DND-41 (cell line): ENCODE data around the gene SULF2.
"Not testable (repeated sequence)": the region's sequence is repeated elsewhere in the genome, so short reads cannot be mapped to it uniquely, and the experiment has no call there.

Experiments used
- ATAC-seq: fragments of 200-7000 bp; cut with Tn5 transposase; 3 replicates; pipeline ENCODE4 v1.9.1; 2021; ENCODE audit warnings: low read depth; ENCODE audit not compliant: insufficient read depth
- DNase-seq: peaks from one replicate; pipeline ENCODE4 v3.0.0-alpha.2; 2020
- H2AFZ ChIP-seq: 2 replicates; pipeline ENCODE4 v1.6.0; 2012; ENCODE audit warnings: low read depth, low read length
- H3K27ac ChIP-seq: 2 replicates; pipeline ENCODE4 v1.5.1; 2012; ENCODE audit warnings: low read length, inconsistent platforms
- H3K27me3 ChIP-seq: fragments of 200-600 bp; sonication (generic); 2 replicates; pipeline ENCODE4 v1.6.0; 2012; ENCODE audit warnings: low read length, mild to moderate bottlenecking, inconsistent platforms; ENCODE audit not compliant: insufficient read depth, poor library complexity
- H3K36me3 ChIP-seq: 2 replicates; pipeline ENCODE4 v1.5.1; 2012; ENCODE audit warnings: low read length, inconsistent platforms; ENCODE audit not compliant: insufficient read depth
- H3K4me1 ChIP-seq: 2 replicates; pipeline ENCODE4 v1.5.1; 2012; ENCODE audit warnings: mild to moderate bottlenecking, low read length; ENCODE audit not compliant: insufficient read depth
- H3K4me2 ChIP-seq: 2 replicates; pipeline ENCODE4 v1.6.0; 2012; ENCODE audit warnings: mild to moderate bottlenecking, moderate library complexity, low read length, inconsistent platforms; ENCODE audit not compliant: insufficient read depth
- H3K4me3 ChIP-seq, 2 experiments: fragments of 200-600 bp in 1 of 2; shearing (Covaris generic) in 1 of 2; 2 replicates each; pipeline ENCODE4 v1.5.1; 2012 to 2016; ENCODE audit warnings: inconsistent platforms in 2 of 2, low read length in 2 of 2, mild to moderate bottlenecking in 2 of 2, low read depth in 1 of 2, moderate library complexity in 1 of 2
- H3K79me2 ChIP-seq: 2 replicates; pipeline ENCODE4 v1.6.0; 2012; ENCODE audit warnings: low read length, inconsistent platforms; ENCODE audit not compliant: insufficient read depth
- H3K9ac ChIP-seq: 2 replicates; pipeline ENCODE4 v1.6.0; 2012; ENCODE audit warnings: low read depth, mild to moderate bottlenecking, inconsistent platforms, low read length, moderate library complexity
- H3K9me3 ChIP-seq: 2 replicates; pipeline ENCODE4 v1.5.1; 2012; ENCODE audit warnings: low read length, moderate library complexity, mild to moderate bottlenecking, inconsistent platforms; ENCODE audit not compliant: insufficient read depth, severe bottlenecking
- H4K20me1 ChIP-seq: 2 replicates; pipeline ENCODE4 v1.6.0; 2012; ENCODE audit warnings: low read length; ENCODE audit not compliant: insufficient read depth
- CTCF ChIP-seq: IDR thresholded peaks from 2 replicates; pipeline ENCODE4 v1.5.1; 2012; ENCODE audit warnings: borderline replicate concordance, low read length, moderate library complexity, mild to moderate bottlenecking; ENCODE audit not compliant: poor library complexity, severe bottlenecking; ENCODE audit errors: extremely low read depth
- EZH2 ChIP-seq: IDR thresholded peaks from 3 replicates; pipeline ENCODE4 v1.6.1; 2012; ENCODE audit warnings: borderline replicate concordance, low read depth, mild to moderate bottlenecking, moderate library complexity, low read length, inconsistent platforms; ENCODE audit not compliant: severe bottlenecking

SULF2 gene

GRCh38 chr20:47785311-47785853 lies at the start of gene SULF2:
SULF2 (minus strand) TSS chr20:47785481; CDS start chr20:47757363, 28,118 bp downstream.
- no peaks in the 10 kb centered on the region for H3K79me2 ChIP-seq
- H3K9ac ChIP-seq, result no peak within 1 kb of the TSS
- H3K27ac ChIP-seq, result no peak within 1 kb of the TSS
- no peaks in the 10 kb centered on the region for H3K9me3 ChIP-seq
- no peak for TF ChIP-seq EZH2
- no peak for TF ChIP-seq CTCF
- no peak for ATAC-seq
- no peak within 1 kb of the TSS for H2AFZ ChIP-seq
- peaks cover 9% of the 10 kb centered on the region for H3K27me3 ChIP-seq
- H4K20me1 ChIP-seq, result no peaks in the 10 kb centered on the region
- H3K36me3 ChIP-seq, result no peaks in the 10 kb centered on the region
- no peak for DNase-seq
- no peaks in the 10 kb centered on the region for H3K4me1 ChIP-seq
- H3K4me3 ChIP-seq, result no peak within 1 kb of the TSS
- H3K4me2 ChIP-seq, result no peak within 1 kb of the TSS

- H3K27ac ChIP-seq, H3K27me3 ChIP-seq, H4K20me1 ChIP-seq, H3K4me3 ChIP-seq, DNase-seq, ATAC-seq, H3K9me3 ChIP-seq, H3K9ac ChIP-seq, H3K36me3 ChIP-seq, H3K79me2 ChIP-seq, H2AFZ ChIP-seq, H3K4me1 ChIP-seq, H3K4me2 ChIP-seq: not testable (repeated sequence)
These were observed 46.4 kb upstream of the SULF2 start for GRCh38 chr20:47831675-47832074.

- H3K36me3 ChIP-seq, H3K9me3 ChIP-seq, H2AFZ ChIP-seq, H3K4me1 ChIP-seq, H3K4me2 ChIP-seq, H4K20me1 ChIP-seq, H3K9ac ChIP-seq, ATAC-seq, H3K27me3 ChIP-seq, H3K4me3 ChIP-seq, H3K27ac ChIP-seq, DNase-seq, H3K79me2 ChIP-seq: not testable (repeated sequence)
These were observed 41.4 kb upstream of the SULF2 start for GRCh38 chr20:47826716-47827115.

- H3K4me3 ChIP-seq, H3K27me3 ChIP-seq, H3K79me2 ChIP-seq, H3K4me2 ChIP-seq, H3K9ac ChIP-seq, H3K9me3 ChIP-seq, H3K36me3 ChIP-seq, DNase-seq, H3K27ac ChIP-seq, H2AFZ ChIP-seq, H4K20me1 ChIP-seq, H3K4me1 ChIP-seq, ATAC-seq: not testable (repeated sequence)
These were observed 40.7 kb upstream of the SULF2 start for GRCh38 chr20:47826006-47826405.

GRCh38 chr20:47825011-47825762 lies 39.9 kb upstream of the SULF2 start:
- no peaks in the 10 kb centered on the region for H3K36me3 ChIP-seq
- no peaks in the 10 kb centered on the region for H4K20me1 ChIP-seq
- no peak for TF ChIP-seq EZH2
- no peaks in the 10 kb centered on the region for H3K27me3 ChIP-seq
- DNase-seq, result no peak
- H3K4me3 ChIP-seq, result no peak overlapping the region
- no peak for ATAC-seq
- no peak overlapping the region for H2AFZ ChIP-seq
- H3K9ac ChIP-seq, result no peak overlapping the region
- no peak overlapping the region for H3K4me2 ChIP-seq
- no peak overlapping the region for H3K27ac ChIP-seq
- no peaks in the 10 kb centered on the region for H3K79me2 ChIP-seq
- no peaks in the 10 kb centered on the region for H3K4me1 ChIP-seq
- H3K9me3 ChIP-seq, result no peaks in the 10 kb centered on the region

- not testable (repeated sequence) for H3K79me2 ChIP-seq, H3K9ac ChIP-seq, H3K4me1 ChIP-seq, H3K4me3 ChIP-seq, H3K27ac ChIP-seq, H3K27me3 ChIP-seq, DNase-seq, H3K9me3 ChIP-seq, H3K4me2 ChIP-seq, ATAC-seq, H4K20me1 ChIP-seq, H2AFZ ChIP-seq, H3K36me3 ChIP-seq
These were observed 38.7 kb upstream of the SULF2 start for GRCh38 chr20:47823941-47824340.
